Activated CD4-positive, alpha-beta memory T cell treated with anti-CD3 and anti-CD28 coated beads for 36 hours (primary cell): ENCODE results near the gene ANK2. TPM values are rescaled to one million over a fixed set of nuclear protein-coding genes. Genes with fewer than 3 reads are reported as not detected.

Experiments
- CTCF ChIA-PET: fragments of 350-600 bp; sonication (Branson Sonifier 250); formaldehyde crosslinking; loops from one replicate; lab custom pipeline; 2021; ENCODE audit warnings: antibody characterized with exemption, inconsistent platforms; lab: Charles Lee
- POLR2A ChIA-PET: fragments of 350-600 bp; sonication (Branson Sonifier 250); formaldehyde crosslinking; loops from one replicate; lab custom pipeline; 2021; ENCODE audit warnings: antibody characterized with exemption; lab: Charles Lee
- DNase-seq: peaks from one replicate; pipeline ENCODE4 v3.0.0-alpha.2; 2020
- H3K27ac Mint-ChIP-seq: one replicate; pipeline ENCODE4 v1.8.0; 2021; ENCODE audit warnings: mixed read lengths
- H3K27me3 Mint-ChIP-seq: one replicate; pipeline ENCODE4 v1.8.0; 2021; ENCODE audit warnings: mixed read lengths
- H3K36me3 Mint-ChIP-seq: one replicate; pipeline ENCODE4 v1.8.0; 2021; ENCODE audit warnings: mixed read lengths
- H3K4me1 Mint-ChIP-seq: one replicate; pipeline ENCODE4 v1.8.0; 2021; ENCODE audit warnings: low read depth, mixed read lengths
- H3K4me3 Mint-ChIP-seq: one replicate; pipeline ENCODE4 v1.8.0; 2021; ENCODE audit warnings: mild to moderate bottlenecking, mixed read lengths
- H3K9me3 Mint-ChIP-seq: one replicate; pipeline ENCODE4 v1.8.0; 2021; ENCODE audit warnings: mixed read lengths
- intact Hi-C: fragments of 100-400 bp; cut with micrococcal nuclease; formaldehyde crosslinking; loops from one replicate; pipeline ENCODE4 v1.15.1; 2023
- total RNA-seq, 2 experiments: library from RNA; stranded (reverse); gene quantifications; one replicate each; pipeline ENCODE4 v1.2.3, GENCODE V29; 2021

Gene ANK2
- total RNA-seq, 2 experiments from 2014 or later = 0.82 to 1.2 TPM

- Mint-ChIP-seq H3K36me3 (no peaks in the 10 kb centered on the region), H3K27me3 (peaks cover 22% of the 10 kb centered on the region), H3K4me1 (no peaks in the 10 kb centered on the region), H3K27ac (no peak overlapping the region), H3K4me3 (no peak overlapping the region), H3K9me3 (no peaks in the 10 kb centered on the region)
- ChIA-PET CTCF (no interaction called here), POLR2A (no interaction called here)
- no peak for DNase-seq
- intact Hi-C loops = no loop called here
Measured at GRCh38 chr4:113344100-113344499, 294.6 kb downstream of the ANK2 start.

GRCh38 chr4:113347245-113347644 is 297.8 kb downstream of the ANK2 start:
- H3K27me3 Mint-ChIP-seq = peaks cover 31% of the 10 kb centered on the region
- no peaks in the 10 kb centered on the region for H3K36me3 Mint-ChIP-seq
- no peaks in the 10 kb centered on the region for H3K9me3 Mint-ChIP-seq
- no peak for DNase-seq
- intact Hi-C loops = no loop called here
- no peak overlapping the region for H3K4me3 Mint-ChIP-seq
- no peak overlapping the region for H3K27ac Mint-ChIP-seq
- POLR2A ChIA-PET = no interaction called here
- CTCF ChIA-PET = no interaction called here
- H3K4me1 Mint-ChIP-seq = peaks cover 2% of the 10 kb centered on the region

- H3K36me3 Mint-ChIP-seq = no peaks in the 10 kb centered on the region
- H3K4me3 Mint-ChIP-seq = no peak overlapping the region
- no peak for DNase-seq
- H3K9me3 Mint-ChIP-seq = no peaks in the 10 kb centered on the region
- intact Hi-C loops = no loop called here
- no peak overlapping the region for H3K27ac Mint-ChIP-seq
- CTCF ChIA-PET = no interaction called here
- H3K4me1 Mint-ChIP-seq = peaks cover 12% of the 10 kb centered on the region
- peaks cover 47% of the 10 kb centered on the region for H3K27me3 Mint-ChIP-seq
- POLR2A ChIA-PET = no interaction called here
Measured at GRCh38 chr4:113349430-113349829, 300.0 kb downstream of the ANK2 start.

GRCh38 chr4:113350576-113350975 is 301.1 kb downstream of the ANK2 start:
- no peak overlapping the region for H3K4me3 Mint-ChIP-seq
- H3K9me3 Mint-ChIP-seq = no peaks in the 10 kb centered on the region
- intact Hi-C loops = no loop called here
- peaks cover 47% of the 10 kb centered on the region for H3K27me3 Mint-ChIP-seq
- no peaks in the 10 kb centered on the region for H3K36me3 Mint-ChIP-seq
- DNase-seq = no peak
- ChIA-PET CTCF (interaction anchor here (0.6 to 0.7 kb wide), 3 partner anchors 45 to 502 kb away, joined by 3 read pairs; no protein-coding TSS in a partner anchor), POLR2A (no interaction called here)
- H3K27ac Mint-ChIP-seq = no peak overlapping the region
- H3K4me1 Mint-ChIP-seq = peaks cover 24% of the 10 kb centered on the region

GRCh38 chr4:113355550-113356371 is 306.3 kb downstream of the ANK2 start:
- peaks cover 25% of the 10 kb centered on the region for H3K9me3 Mint-ChIP-seq
- DNase-seq = peak; percentile 88
- H3K27me3 Mint-ChIP-seq = peaks cover 45% of the 10 kb centered on the region
- POLR2A ChIA-PET = interaction anchor here (0.9 kb wide), 1 partner anchor 184 kb away, joined by 4 read pairs; no protein-coding TSS in a partner anchor
- H3K36me3 Mint-ChIP-seq = peaks cover 19% of the 10 kb centered on the region
- H3K4me3 Mint-ChIP-seq = peak overlapping the region; percentile 36
- peaks cover 39% of the 10 kb centered on the region for H3K4me1 Mint-ChIP-seq
- peak overlapping the region; percentile 92 for H3K27ac Mint-ChIP-seq
- CTCF ChIA-PET = interaction anchor here (0.5 to 1.4 kb wide), 6 partner anchors 38 to 192 kb away, joined by 3 to 4 read pairs (median 3); no protein-coding TSS in a partner anchor
- intact Hi-C loops = loop anchor here (1.0 to 2.0 kb wide), 9 partner anchors 29 to 718 kb away; partner anchors contain the start of gene LARP7

- DNase-seq = no peak
- Mint-ChIP-seq H3K27me3 (peaks cover 45% of the 10 kb centered on the region), H3K9me3 (peaks cover 25% of the 10 kb centered on the region), H3K4me1 (peaks cover 39% of the 10 kb centered on the region), H3K27ac (peak overlapping the region; percentile 92), H3K4me3 (no peak overlapping the region), H3K36me3 (peaks cover 19% of the 10 kb centered on the region)
- intact Hi-C loops = no loop called here
- CTCF ChIA-PET = interaction anchor here (0.5 to 1.0 kb wide), 3 partner anchors 39 to 191 kb away, joined by 3 to 4 read pairs (median 3); no protein-coding TSS in a partner anchor
- POLR2A ChIA-PET = interaction anchor here (0.5 to 0.9 kb wide), 2 partner anchors 183 to 413 kb away, joined by 4 to 5 read pairs; no protein-coding TSS in a partner anchor
Measured at GRCh38 chr4:113356453-113356852, 307.0 kb downstream of the ANK2 start.

GRCh38 chr4:113358784-113359183 is 309.3 kb downstream of the ANK2 start:
- POLR2A ChIA-PET = no interaction called here
- Mint-ChIP-seq H3K9me3 (peaks cover 25% of the 10 kb centered on the region), H3K27ac (no peak overlapping the region), H3K27me3 (peaks cover 28% of the 10 kb centered on the region), H3K4me1 (peaks cover 34% of the 10 kb centered on the region), H3K36me3 (peaks cover 19% of the 10 kb centered on the region), H3K4me3 (no peak overlapping the region)
- CTCF ChIA-PET = interaction anchor here (0.7 kb wide), 1 partner anchor 1025 kb away, joined by 3 read pairs; no protein-coding TSS in a partner anchor
- intact Hi-C loops = no loop called here
- no peak for DNase-seq

- intact Hi-C loops = no loop called here
- DNase-seq = no peak
- Mint-ChIP-seq H3K27me3 (peaks cover 5% of the 10 kb centered on the region), H3K9me3 (no peaks in the 10 kb centered on the region), H3K27ac (no peak overlapping the region), H3K36me3 (no peaks in the 10 kb centered on the region), H3K4me3 (no peak overlapping the region), H3K4me1 (no peaks in the 10 kb centered on the region)
- ChIA-PET CTCF (no interaction called here), POLR2A (no interaction called here)
Measured at GRCh38 chr4:113365377-113365776, 315.9 kb downstream of the ANK2 start.

- peaks cover 5% of the 10 kb centered on the region for H3K27me3 Mint-ChIP-seq
- POLR2A ChIA-PET = no interaction called here
- intact Hi-C loops = no loop called here
- no peak overlapping the region for H3K4me3 Mint-ChIP-seq
- no peaks in the 10 kb centered on the region for H3K36me3 Mint-ChIP-seq
- H3K4me1 Mint-ChIP-seq = no peaks in the 10 kb centered on the region
- no peak overlapping the region for H3K27ac Mint-ChIP-seq
- CTCF ChIA-PET = no interaction called here
- DNase-seq = no peak
- H3K9me3 Mint-ChIP-seq = no peaks in the 10 kb centered on the region
Measured at GRCh38 chr4:113368056-113368455, 318.6 kb downstream of the ANK2 start.

GRCh38 chr4:113371111-113371510 is 321.7 kb downstream of the ANK2 start:
- Mint-ChIP-seq H3K9me3 (no peaks in the 10 kb centered on the region), H3K27ac (no peak overlapping the region), H3K27me3 (peaks cover 8% of the 10 kb centered on the region), H3K36me3 (no peaks in the 10 kb centered on the region), H3K4me3 (no peak overlapping the region), H3K4me1 (no peaks in the 10 kb centered on the region)
- ChIA-PET CTCF (no interaction called here), POLR2A (no interaction called here)
- DNase-seq = no peak
- intact Hi-C loops = no loop called here

GRCh38 chr4:113375964-113376666 is 326.7 kb downstream of the ANK2 start:
- CTCF ChIA-PET = no interaction called here
- no peaks in the 10 kb centered on the region for H3K36me3 Mint-ChIP-seq

GRCh38 chr4:113378836-113379235 is 329.4 kb downstream of the ANK2 start:
- Mint-ChIP-seq H3K9me3 (no peaks in the 10 kb centered on the region), H3K4me3 (no peak overlapping the region), H3K4me1 (peaks cover 3% of the 10 kb centered on the region), H3K27me3 (peaks cover 12% of the 10 kb centered on the region), H3K36me3 (no peaks in the 10 kb centered on the region), H3K27ac (no peak overlapping the region)
- no peak for DNase-seq
- CTCF ChIA-PET = interaction anchor here (1.2 kb wide), 1 partner anchor 16 kb away, joined by 3 read pairs; no protein-coding TSS in a partner anchor
- intact Hi-C loops = no loop called here
- POLR2A ChIA-PET = no interaction called here

More at GRCh38 chr4:113375964-113376666, 326.7 kb downstream of the ANK2 start:
- H3K27ac Mint-ChIP-seq = no peak overlapping the region
- no peaks in the 10 kb centered on the region for H3K4me1 Mint-ChIP-seq
- intact Hi-C loops = no loop called here
- peaks cover 10% of the 10 kb centered on the region for H3K27me3 Mint-ChIP-seq
- H3K4me3 Mint-ChIP-seq = no peak overlapping the region
- no peak for DNase-seq
- POLR2A ChIA-PET = no interaction called here
- no peaks in the 10 kb centered on the region for H3K9me3 Mint-ChIP-seq
